ENCODE data around the gene C20orf144. TPM values are rescaled to one million over a fixed set of nuclear protein-coding genes. Genes with fewer than 3 reads are reported as not detected.

C20orf144 gene
- total and polyA plus RNA-seq, 9 of the 15 experiments (the other 6 are each of a cell fraction or from before 2014, with no cell fraction given) = 0.04 to 0.23 (median 0.11) TPM; not detected in 2

GRCh38 chr20:33663161-33664084 lies 1.3 kb downstream of the C20orf144 start (continued):
- TF ChIP-seq SRSF9 (IDR thresholded peaks at IDR 0.05; ENCODE audit: borderline replicate concordance, low read depth, low read length) (no peak), ZFPM2 (CRISPR knock-in tag; IDR thresholded peaks at IDR 0.05) (no peak), CBX3 (IDR thresholded peaks at IDR 0.05; ENCODE audit: borderline replicate concordance in 1 of 2, low read length in 2 of 2) (no peak), L3MBTL2 (IDR thresholded peaks at IDR 0.05) (peak; percentile 77), CXXC5 (CRISPR knock-in tag; IDR thresholded peaks at IDR 0.05) (peak; percentile 76), HMGN3 (IDR thresholded peaks at IDR 0.05; ENCODE audit: borderline replicate concordance, extremely low read depth, insufficient read length, low read depth, low read length) (peak; percentile 42), TFAP4 (CRISPR knock-in tag; IDR thresholded peaks at IDR 0.05; ENCODE audit: borderline replicate concordance) (peak; percentile 14; the same call in 1 of the 2 replicates), ZBTB40 (IDR thresholded peaks at IDR 0.05) (peak; percentile 93), ZBTB40 (CRISPR knock-in tag; IDR thresholded peaks at IDR 0.05) (no peak), EWSR1 (IDR thresholded peaks at IDR 0.05; ENCODE audit: borderline replicate concordance, low read depth, partially characterized antibody) (no peak), BRF1 (IDR thresholded peaks at IDR 0.05; ENCODE audit: borderline replicate concordance, extremely low read depth, insufficient read length) (no peak), MCM5 (IDR thresholded peaks at IDR 0.05; ENCODE audit: low read depth) (no peak)

All from K562 (cell line).